HG03442 (cell line): Measurements from ENCODE around the gene SLC38A4.

ENCODE experiments used
- ATAC-seq: cut with Tn5 transposase; IDR thresholded peaks from one replicate; pipeline ENCODE4 v1.9.1; 2021; ENCODE audit warnings: mild to moderate bottlenecking, moderate library complexity; ENCODE audit not compliant: unreplicated experiment

SLC38A4 gene

DNA sequence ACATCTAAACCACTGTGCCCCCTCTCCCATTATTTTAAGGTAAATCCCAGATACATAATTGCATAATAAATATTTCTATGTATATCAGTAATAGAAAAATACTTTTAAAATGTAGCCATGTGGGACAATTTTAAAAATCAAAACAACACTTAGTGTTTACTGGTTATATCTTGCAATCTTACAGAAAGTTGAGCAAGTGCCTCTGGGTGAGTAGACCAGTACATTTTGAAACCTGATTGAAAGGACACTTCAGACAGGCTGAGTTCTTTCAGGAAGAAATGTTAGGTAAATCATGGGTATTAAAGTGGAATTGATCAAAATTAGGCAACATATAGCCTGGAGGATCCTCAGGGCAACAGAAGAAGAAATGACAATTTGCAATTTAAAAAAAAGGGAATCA, 7.2 kb downstream of the SLC38A4 start:
- ATAC-seq, result no peak

DNA sequence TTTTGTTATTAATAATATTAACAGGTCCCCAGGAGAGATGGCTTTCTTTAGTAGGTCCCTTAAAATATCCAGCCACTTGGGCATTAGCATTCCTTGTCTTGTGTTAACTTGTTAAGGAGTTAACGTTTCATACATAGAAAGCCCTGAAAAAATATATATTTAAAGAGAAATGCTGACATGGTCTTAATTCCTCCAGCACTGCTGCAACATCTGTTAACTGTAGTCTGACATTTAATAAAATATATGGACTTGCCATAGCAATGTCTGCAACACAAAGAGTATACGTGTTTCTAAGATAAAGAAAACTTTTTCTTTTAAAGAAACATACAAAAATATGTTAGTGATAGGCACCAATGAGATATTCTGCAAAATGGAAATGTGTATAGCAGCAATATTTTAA, 10.0 kb downstream of the SLC38A4 start:
- ATAC-seq, result no peak

DNA sequence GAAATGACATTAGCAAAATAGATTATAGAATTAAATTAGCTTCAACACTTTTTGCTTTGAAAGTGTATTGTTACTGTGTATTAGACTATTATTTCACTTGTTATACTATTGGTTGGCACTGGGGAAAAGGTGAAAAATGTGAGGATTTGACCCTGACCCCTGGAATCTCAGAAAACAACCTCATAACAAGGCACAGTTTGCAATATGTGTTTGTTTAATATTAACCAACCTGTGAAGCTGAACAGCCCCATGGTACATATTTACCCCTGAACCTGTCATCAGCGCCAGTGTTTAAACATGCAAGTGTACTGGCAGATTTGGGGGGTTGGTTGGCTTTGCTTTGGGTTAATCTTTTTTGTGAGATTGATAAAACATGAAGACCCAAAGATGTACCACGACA, 11.7 kb downstream of the SLC38A4 start:
- ATAC-seq, result no peak

DNA sequence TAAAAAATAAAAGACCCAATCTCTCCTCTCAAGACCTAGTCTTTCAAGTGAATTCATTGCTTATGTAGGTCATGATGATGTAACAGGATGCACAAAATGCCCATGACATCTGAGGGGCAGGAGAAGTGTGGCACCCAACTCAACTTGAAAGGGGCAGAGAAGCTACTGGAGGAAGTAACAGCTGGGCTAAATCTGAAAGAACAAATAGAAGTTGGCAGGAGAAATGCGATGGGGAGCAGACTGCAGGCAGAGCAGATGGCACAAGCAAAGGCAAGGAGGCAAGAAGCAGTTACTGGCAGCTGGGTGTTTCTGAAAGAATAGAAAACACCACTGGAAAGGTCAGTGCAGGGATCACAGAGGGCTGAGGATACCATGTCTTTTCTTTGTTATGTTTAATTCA, 14.6 kb downstream of the SLC38A4 start:
- ATAC-seq, result no peak

DNA sequence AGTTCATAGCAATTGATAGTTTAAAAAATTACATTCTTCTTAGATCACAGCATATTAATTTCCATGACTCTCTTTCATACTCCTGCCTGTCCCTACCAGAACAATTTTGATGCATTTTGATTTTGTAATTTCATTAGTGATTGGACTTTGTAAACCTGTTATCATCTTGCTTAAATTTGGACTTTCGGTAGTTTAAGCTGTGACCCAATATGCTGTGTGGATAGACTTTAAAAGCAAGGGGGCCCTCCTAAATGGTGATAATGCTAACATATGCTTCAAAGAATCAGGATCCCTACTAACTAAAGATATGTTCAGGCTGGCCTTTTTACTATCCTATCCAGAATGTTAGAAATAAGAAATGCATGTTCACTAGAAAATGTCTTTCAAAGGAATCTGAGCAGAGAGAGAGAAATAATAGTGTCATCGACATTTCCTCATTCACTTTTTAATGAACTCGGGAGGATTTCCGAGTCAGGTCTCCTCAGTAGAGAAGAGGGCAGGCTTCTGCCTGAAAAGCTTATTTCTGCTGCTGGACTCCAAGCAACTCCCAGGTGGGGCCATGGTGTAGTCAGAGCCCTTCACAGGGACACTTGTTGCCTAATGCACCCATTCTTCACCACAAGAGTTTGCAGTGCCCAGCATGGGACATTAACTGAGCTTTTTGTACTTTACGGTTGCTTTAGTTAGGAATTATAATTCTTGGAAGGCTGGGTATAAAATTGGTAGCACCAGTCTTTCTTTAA, 16.7 kb downstream of the SLC38A4 start:
- no peak for ATAC-seq

DNA sequence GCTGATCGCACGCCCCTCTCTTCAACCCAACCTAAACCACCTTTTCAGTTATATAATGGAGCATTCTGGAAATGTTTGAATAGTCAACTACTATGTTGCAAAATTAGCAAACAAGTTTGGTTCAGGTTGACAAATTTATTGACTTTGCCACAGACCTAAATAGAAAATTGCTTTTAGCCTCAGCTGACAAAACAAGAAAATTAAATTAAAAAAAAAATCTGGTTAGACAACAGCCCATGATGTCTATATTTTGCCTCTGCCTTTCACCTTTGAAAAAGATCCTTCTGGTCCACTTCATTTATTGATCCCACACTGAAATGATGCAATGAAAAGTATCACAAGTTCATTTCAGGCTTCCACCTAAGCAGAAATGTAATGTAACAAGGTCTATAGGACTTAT, 17.5 kb downstream of the SLC38A4 start:
- no peak for ATAC-seq

DNA sequence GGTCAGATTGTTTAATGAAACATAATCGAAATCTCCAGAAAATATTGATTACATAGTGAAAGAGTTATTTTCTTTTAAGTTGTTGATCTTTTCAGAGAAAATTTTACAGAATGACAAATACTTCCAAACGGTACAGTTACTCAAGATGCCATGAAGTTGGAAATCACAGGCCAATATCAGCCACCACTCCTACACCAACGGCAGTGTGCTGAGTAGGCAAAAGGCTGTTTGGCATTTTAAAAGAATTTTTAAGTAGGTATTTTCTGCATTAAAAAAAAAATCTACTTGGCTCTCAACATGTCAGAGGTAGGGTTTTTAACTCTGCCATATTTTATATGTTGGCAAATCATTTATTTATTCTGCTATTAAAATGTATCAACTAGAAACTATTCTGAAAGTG, 21.7 kb downstream of the SLC38A4 start:
- ATAC-seq, result no peak

DNA sequence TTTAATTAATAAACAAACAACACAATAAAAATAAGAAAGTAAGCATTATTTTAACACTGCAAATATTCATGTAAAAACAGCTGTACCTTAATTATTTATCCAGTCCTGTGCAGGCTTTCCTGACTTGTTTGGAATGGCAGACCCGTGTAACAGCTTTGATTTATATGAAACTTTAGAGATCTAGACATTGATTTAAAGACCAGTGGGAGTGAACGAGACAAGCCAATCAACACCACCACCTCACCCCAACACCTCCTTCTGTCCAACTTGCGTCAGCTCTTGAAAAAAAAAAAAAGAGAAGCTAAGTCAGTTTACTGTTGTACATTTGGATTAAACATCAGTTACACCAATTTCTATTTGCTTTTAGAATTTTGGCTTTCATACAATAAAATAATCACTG, 22.3 kb downstream of the SLC38A4 start:
- ATAC-seq, result no peak

DNA sequence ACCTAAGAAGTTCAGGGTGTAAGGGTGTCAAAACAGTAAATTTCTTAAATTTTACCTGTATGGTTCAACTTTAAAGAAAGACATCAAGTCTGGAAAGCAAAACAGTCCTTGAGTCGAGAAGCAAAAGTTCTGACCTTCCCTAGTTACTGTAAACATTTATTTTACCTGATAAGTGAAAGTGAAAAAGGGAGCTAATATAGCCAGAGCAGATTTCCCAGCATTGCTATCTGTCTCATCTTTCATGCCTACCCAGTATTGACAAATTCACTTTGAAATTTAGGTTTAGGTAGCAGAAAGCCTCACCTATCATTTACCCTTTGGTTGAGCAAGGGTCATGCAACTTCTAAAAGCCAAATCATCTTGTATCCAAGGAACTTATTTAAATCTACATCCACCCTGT, 24.5 kb downstream of the SLC38A4 start:
- no peak for ATAC-seq

DNA sequence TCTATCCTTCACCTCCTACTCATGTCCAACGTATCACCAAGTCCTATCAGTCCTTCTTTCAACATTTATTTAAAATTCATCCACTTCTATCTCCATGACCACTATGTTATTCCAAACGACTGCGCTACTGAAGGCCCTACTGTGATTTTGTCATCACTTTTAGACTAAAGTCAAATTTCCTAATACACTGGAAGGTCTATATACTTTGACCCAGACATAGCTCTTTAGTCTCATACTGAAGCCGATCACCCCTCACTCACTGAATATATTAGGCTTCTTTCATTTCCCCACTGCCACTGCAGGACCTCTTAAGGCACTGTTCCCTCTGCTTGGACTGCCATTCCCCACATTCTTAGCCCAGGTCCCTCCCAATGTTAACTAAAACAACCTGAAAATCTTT, 25.6 kb downstream of the SLC38A4 start:
- ATAC-seq, result no peak

DNA sequence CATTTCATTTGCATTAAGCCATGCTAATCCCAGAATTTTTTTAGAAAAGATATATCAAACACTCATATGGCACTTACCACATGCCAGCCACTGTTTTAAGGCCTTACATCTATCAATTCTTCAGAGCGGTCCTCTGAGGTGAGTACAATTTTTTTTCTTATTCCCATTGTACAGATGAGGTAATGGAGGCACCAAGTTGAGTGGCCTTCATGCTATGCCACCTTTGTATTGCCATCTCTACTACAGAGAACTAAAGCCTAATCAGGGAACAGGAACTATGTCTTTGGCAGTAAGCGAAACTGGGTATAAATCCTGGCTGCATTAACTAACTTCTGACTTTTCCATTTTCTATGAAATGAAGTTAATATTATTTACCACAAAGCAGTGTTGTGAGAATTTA, 27.1 kb downstream of the SLC38A4 start:
- ATAC-seq, result no peak

DNA sequence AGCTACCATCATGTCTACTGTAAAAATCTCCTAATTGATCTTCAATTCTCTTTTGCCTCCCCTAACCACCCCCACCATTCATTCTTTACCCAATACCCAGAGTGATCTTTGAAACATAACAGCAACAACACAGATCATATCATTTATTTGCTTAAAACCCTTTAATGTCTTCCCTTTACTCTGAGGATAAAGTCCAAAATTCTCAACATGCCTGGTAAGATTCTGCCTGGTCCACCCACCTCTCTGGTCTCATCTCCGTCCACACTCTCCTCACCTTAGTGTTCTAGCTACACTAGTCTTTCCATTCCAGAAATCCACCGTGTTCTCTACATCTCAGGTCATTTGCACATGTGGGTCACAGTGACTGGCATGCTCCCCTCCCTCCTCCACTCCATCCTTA, 27.7 kb downstream of the SLC38A4 start:
- no peak for ATAC-seq

DNA sequence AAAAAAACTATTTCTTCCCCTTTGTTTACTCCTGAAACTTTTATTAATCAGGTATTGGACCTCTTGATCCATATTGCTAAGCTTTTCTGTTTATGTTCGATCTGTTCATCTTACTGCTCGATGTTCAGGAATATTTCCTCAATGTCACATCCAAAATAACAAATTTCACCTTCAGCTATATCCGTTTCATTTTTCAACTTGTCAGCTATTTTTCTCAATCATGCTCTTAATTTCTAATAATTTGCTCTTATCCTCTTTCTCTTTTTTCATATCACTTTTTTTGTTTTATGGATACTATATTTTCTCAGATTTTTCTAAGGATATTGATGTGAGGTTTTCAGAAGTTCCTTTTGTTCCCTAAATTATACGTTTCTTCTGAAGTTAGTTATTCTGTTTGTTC, 29.8 kb downstream of the SLC38A4 start:
- no peak for ATAC-seq

DNA sequence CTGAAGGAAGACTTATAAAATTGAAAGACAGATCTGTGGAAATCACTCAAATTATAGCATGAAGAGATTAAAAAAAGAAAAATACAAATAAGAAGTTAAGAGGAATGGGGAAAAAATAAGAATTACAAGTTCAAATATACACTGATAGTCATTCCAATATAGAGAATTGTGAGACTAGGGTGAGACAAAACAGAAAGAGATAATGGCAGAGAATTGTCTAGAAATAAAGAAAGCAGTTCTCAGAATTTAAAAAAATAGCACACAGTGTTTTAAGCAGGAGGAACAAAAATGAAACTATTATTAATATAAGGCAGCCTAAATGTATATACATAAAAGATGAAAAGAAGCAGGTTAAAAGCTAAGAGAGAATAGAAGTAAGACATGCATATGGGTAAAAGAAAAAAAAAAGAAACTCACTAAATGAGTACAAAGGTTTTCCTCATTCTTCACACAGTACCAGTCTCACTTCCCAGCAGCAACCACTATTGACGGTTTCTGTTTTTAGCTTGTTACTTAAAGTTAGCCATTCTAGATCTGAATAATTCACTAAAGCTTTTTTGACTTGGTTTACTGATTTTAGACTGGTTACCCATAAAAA, 31.1 kb downstream of the SLC38A4 start:
- peak; percentile 75 for ATAC-seq

DNA sequence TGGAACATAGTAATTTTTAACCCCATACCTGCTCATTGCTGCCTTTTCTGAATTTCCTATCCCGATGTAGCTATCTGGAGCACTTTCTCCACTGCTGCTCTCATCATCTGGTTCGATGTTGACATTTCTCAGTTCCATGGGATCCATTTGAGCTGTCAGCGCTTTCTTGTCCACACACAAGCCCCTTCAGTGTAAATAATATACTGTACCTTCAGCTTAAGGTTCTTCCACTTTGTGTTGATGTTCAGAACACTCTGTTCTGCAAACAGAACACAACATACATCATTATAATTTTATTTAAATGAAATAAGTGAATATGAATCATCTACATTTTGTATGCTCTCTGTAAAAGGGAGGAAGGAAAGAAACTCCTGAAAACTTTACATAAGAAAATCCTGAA, 32.9 kb downstream of the SLC38A4 start:
- ATAC-seq, result no peak

DNA sequence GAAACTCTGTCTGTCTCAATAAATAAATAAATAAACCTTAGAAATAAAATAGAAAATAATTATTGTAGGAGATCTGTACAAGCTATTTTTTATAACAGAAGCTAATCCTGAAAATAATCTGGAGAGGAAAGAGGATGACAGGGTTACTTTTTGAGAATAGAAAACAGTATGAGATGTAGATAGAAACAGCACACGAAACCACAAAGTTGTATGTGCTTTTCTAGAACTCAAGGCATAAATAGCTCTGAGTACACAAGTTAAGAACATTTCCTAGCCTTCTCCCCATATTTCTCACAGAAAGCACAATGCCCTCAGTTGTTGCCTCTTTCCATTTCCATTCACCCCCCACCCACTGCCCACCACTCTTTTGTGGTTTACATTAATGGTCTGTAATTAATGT, 35.7 kb downstream of the SLC38A4 start:
- no peak for ATAC-seq

DNA sequence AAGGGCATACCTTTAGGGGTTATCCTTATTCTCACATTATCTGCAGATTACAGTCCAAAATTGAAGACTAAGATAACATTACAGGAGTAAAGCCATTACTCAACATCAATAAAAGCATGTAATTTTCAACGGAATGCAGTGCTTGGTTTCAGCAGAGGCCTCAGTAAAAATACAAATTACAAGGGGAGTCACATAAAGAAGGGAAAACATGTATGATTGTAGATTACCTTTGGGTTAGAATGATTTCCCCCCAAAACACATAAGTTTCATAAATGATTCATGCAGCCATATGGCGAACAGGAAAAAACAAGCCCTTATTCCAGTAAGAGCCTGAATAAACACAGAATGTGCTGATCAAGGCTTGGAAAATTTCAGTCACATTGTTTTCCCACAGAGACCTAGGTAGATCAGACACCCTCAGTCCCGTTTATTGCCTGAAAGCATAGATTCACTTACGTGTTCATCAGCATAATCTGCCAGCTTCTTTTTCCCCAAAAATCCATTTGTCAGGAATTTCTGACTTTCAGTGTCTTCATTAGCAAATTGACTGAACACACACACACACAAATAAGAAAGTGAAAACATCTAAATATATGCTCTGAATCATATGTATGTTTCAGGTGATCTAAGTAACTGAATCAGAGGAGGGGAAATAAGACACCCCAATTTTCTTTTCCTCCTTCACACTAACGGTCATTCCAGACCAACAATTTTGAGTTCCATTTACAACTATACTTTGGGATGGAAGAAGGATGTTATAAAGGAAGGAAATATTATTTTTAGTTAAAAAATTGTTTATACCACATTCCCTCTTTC, 37.5 kb downstream of the SLC38A4 start:
- ATAC-seq, result no peak

DNA sequence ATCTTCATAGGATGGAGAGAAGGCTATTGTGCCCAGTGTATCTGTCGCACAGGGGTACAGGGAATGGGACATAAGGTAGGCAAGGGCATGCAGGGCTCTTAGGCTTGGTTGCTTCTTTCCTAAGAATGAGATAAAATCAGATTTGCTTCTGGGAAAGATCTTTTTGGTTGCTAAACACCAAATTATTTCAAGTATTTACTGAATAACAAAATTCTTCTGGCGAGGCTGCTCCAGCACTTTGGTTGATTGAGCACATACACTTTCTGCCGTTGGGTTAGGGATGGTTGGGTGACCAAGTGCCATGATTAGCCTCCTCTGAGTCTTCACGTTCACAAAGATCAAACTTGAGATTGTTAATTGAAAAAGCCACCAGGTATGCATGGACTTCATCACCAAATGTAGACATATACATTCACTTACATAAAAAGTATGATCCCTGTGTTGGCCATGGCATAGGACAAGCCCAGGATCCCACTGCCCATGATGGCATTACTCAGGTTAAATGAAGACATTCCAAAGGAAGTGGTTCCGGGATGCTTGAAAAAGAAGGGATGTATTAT, 38.2 kb downstream of the SLC38A4 start:
- no peak for ATAC-seq

DNA sequence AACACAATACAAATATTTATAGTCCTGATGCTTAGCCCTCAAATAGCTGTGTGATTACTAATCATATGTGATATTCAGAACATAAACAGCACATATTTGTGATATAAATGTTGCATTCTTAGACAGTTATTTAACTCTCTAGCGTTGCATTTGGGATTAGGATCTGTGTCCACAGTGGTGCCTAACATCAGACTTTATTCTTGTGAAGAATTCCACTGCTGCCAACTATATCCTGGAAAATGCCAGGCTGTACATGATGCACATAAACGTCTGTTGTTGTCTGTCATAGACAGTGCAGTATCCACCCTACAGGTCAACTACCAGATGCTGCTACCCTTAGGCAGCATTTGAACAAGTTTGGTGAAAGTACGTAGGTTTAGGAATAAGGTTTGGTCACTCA, 39.0 kb downstream of the SLC38A4 start:
- ATAC-seq, result no peak

DNA sequence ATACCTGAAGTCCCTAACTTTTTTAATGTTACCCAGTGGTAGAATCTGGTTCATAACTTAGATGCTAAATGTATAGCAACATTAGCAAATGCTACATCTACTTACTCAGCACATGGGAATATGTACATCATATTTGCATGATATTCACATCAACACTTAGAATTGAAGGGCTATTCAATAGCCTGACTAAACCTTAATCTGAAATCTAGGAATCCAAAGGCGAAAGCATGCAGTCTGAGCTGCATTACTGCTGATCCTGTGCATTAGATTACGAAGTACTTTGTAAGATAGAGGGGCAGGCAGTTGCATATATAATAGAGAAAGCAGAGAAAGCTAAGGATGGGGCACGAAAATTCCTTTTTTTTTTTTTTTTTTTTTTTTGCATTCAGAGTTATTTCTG, 40.4 kb downstream of the SLC38A4 start:
- ATAC-seq, result no peak

DNA sequence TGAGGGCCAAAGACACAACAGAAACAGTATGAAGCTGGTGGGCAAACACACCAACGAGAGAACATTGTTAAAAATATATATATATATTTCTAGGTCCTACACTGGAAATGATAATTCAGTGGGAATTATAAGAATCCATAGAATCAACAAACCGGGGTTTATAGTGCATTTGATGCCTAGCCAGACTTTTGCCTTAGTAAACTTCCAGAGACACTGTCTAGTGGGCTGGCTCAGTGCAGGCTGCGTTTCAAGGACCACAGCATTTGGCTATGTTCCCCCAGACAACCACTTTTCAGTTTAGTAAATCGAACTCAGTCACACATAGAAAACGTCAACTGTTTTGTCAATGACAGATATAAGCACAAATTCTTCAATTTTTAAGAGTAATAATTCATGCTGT, 41.9 kb downstream of the SLC38A4 start:
- ATAC-seq, result no peak

DNA sequence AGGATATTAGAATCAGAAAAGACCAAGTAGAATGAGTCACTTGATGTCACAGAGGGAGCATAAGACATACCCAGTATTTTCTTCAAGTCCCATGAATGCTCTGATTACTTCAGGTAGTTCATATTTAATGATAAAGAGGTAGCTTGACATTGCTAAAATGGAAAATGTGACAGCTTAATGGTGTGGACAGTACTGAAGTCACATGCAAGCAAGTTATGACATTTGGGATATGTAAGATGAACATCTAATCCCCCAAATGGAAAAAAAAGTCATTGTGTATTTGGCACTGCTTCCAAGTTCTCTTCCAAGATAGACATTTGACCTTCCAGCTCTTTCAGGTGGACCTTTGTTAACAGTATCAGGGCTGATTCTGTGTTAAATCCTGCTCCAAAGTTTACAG, 45.9 kb downstream of the SLC38A4 start:
- ATAC-seq, result no peak
